NCI-H774 (cell line): Measurements from ENCODE around the gene KLF3.

ENCODE experiments used
- DNase-seq: peaks from one replicate; lab custom pipeline; 2025; lab: John Stamatoyannopoulos, UW

The KLF3 gene

GRCh38 chr4:38743866-38744265 lies 79.9 kb downstream of the KLF3 start:
- no peak for DNase-seq

- DNase-seq, result no peak
These were observed 81.9 kb downstream of the KLF3 start for GRCh38 chr4:38745881-38746280.

DNA sequence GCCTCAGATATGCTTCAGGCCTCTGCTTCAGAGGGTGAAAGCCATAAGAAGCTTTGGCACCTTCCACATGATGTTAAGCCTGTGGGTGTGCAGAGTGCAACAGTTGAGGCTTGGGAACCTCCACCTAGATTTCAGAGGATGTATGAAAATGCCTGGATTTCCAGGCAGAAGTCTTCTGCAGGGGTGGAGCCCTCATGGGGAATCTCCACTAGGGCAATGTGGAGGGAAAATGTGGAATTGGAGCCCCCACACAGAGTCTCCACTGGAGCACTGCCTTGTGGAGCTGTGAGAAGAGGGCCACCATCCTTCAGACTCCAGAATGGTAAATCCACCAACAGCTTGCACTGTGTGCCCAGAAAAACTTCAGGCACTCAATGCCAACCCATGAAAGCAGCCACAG lies 83.6 kb downstream of the KLF3 start:
- DNase-seq, result no peak

DNA sequence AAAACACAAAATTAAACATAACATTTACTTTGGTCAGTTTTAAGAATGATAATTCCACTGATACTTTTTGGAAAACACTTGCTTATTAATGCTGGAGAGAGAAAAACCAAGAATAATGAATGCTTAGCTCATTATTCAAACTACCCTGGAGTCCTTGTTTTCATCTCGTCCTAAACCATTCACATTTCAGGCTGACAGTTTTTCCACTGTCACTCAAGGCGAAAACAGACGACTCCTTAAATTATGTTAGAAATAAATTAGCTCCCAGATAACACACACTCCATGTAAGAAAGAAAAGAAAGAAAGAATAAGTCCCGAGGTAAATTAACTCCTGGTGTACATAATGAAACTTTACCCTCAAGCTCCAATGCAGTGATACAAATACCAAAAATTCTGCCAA lies 85.3 kb downstream of the KLF3 start:
- DNase-seq, result no peak
